Measurements from ENCODE around the gene TTLL9.

Gene TTLL9

GRCh38 chr20:31943052-31943471, 72.6 kb downstream of the TTLL9 start:
- no peak overlapping the region for H3K4me3 ChIP-seq (ENCODE audit: low read depth, low read length)
- TF ChIP-seq CTCF (IDR thresholded peaks at IDR 0.05; ENCODE audit: low read depth, low read length), result no peak

- no peak for TF ChIP-seq CTCF (IDR thresholded peaks at IDR 0.05; ENCODE audit: low read depth, low read length)
- H3K4me3 ChIP-seq (ENCODE audit: low read depth, low read length), result no peak overlapping the region
These were observed 74.9 kb downstream of the TTLL9 start for GRCh38 chr20:31945319-31945718.

- TF ChIP-seq CTCF (IDR thresholded peaks at IDR 0.05; ENCODE audit: low read depth, low read length), result no peak
These were observed 75.4 kb downstream of the TTLL9 start for GRCh38 chr20:31945785-31946184.

GRCh38 chr20:31948008-31948407, 77.6 kb downstream of the TTLL9 start:
- no peak for TF ChIP-seq CTCF (IDR thresholded peaks at IDR 0.05; ENCODE audit: low read depth, low read length)
- H3K4me3 ChIP-seq (ENCODE audit: low read depth, low read length), result no peak overlapping the region

More at GRCh38 chr20:31945785-31946184, 75.4 kb downstream of the TTLL9 start:
- H3K4me3 ChIP-seq (ENCODE audit: low read depth, low read length), result no peak overlapping the region

GRCh38 chr20:31949877-31950646, 79.6 kb downstream of the TTLL9 start:
- TF ChIP-seq CTCF (IDR thresholded peaks at IDR 0.05; ENCODE audit: low read depth, low read length), result no peak
- no peak overlapping the region for H3K4me3 ChIP-seq (ENCODE audit: low read depth, low read length)

- peak overlapping the region; percentile 96 for H3K4me3 ChIP-seq (ENCODE audit: low read depth, low read length)
- TF ChIP-seq CTCF (IDR thresholded peaks at IDR 0.05; ENCODE audit: low read depth, low read length), result no peak
These were observed 80.7 kb downstream of the TTLL9 start for GRCh38 chr20:31951203-31951529.

- H3K4me3 ChIP-seq (ENCODE audit: low read depth, low read length), result peak within 1 kb of the TSS; percentile 96
- TF ChIP-seq CTCF (IDR thresholded peaks at IDR 0.05; ENCODE audit: low read depth, low read length), result peak; percentile 80
These were observed 81.4 kb downstream of the TTLL9 start, which contains the start of gene PDRG1 for GRCh38 chr20:31951530-31952453. Gene PDRG1, minus strand, starts transcription at chr20:31952046. Its CDS starts 85 bp downstream, at chr20:31951961.

All from WI38 (cell line).